ENCODE measurements around the gene TPPP.
"Not testable (repeated sequence)": the region's sequence is repeated elsewhere in the genome, so short reads cannot be mapped to it uniquely, and the experiment has no call there.

TPPP gene

DNA sequence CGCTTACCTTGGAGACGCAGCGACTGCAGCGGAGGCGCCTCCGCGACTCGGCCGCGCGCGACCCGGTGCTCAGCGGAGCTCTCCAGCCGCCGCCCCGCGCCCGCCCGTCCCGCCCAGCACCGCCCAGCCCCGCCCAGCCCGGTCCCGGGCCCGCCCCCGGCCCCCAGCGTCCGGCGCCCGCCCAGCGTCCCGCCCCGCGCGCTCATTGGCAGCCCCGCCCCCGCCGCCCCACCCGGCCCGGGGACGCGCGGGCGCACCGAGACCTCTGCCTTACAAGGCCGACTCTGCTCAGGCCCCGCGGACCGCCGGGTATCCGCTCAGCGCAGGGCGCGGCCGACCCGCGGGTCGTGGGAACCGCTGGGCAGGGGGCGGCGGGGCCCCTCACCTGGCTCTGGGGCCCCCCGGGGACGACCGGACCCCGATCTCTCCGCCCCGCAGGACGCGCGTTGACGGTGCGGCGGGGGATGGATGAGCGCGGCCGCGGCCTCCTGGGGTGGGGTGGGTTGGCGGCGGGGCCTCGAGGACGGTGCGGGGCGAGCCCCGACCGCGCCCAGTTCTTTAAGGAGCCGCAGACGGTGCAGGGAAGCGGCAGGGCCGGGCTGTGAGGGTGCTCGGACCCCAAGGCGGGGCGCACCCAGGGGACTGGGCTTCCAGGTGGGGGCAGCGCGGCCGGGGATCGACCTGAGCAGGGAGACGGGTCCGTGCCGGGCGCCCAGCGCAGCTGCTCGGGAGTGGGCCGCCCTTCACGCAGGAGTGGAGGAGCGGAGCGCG lies at the start of gene TPPP:
TSS of gene TPPP (minus strand) at position 82 of the 771 bp plus-strand sequence. CDS start 15,292 bp downstream, outside the sequence.
- peak; percentile 91 for DNase-seq

DNA sequence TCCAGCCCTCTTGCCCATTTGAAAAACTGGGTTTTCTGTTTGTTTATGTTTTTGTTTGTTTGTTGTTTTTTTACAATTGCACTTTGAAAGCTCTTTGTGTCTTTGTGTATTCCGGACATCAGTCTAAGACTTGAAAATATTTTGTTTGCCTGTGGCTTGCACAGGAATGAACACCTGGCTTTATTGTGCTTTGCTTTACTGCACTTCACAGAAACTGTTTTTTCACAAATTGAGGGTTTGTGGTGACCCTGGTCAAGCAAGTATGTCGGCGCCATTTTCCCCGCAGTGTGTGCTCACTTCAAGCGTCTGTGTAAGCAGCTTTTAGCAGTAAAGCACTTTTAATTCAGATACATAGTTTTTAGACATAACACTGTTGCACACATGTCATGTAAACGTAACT lies 49.1 kb upstream of the TPPP start:
- not testable (repeated sequence) for DNase-seq

DNA sequence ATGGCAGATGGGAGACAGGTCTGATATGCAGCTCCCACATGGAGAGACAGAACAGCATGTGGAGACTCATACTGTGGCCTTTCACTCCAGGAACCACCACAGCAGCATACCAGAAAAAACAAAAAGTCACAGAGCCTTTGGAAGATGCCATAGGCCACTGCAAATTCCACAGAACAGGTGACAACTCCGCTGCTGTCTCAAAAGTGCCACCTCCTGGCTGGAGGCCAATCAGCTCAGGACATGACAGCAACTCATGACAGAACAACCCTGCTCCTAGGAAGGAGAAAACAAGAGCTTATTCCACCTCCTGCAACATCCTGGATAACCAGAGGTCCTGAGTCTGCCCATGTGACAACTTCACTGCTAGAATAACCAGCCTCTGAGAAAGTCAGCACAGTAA lies 41.0 kb upstream of the TPPP start:
- DNase-seq: not testable (repeated sequence)

DNA sequence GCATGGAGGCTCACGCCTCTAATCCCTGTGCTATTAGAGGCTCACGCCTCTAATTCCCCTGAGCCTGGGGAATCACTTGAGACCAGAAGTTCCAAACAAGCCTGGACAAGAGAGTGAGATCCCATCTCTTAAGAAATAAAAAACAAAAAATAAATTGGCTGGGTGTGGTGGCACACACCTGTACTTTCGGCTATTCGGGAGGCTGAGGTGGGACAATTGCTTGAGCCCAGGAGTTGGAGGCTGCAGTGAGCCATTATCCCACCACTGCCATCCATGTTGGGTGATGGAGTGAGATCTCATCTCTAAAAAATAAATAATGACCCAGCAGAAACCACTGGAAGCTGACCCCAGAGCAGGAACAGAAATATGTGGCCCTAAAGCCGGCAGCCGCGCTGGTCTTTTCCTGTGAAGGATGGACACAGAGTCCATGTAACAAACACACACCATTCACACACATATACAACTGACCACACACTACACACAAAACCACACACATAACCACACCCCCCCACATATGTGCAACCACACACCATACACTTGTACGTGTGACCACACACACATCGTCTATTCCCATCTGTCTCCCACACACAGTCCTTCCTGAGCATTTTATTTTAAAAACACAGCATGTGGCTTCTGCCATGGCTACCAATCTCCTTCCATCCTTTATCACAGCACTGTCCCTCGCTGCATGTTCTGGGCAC lies 39.8 kb upstream of the TPPP start:
- not testable (repeated sequence) for DNase-seq

DNA sequence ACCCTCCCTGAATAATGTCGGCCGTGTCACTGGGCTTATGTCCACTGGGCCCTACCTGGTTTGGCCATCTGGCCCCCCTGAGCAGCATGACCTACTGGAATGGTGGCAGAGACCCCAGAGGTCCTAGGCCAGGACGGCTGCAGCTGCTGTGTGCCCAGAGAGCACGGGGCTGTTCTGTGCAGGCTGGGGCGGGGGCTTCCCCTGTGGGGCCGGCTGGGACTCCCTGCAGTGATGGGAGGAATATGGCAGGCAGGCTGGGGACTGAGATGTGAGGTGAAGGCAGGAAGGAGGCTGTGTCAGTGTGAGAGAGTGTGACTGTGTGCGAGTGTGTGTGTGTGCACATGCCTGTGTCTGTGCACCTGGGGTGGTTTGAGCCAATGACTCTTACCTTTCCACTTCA lies 36.1 kb upstream of the TPPP start:
- not testable (repeated sequence) for DNase-seq

DNA sequence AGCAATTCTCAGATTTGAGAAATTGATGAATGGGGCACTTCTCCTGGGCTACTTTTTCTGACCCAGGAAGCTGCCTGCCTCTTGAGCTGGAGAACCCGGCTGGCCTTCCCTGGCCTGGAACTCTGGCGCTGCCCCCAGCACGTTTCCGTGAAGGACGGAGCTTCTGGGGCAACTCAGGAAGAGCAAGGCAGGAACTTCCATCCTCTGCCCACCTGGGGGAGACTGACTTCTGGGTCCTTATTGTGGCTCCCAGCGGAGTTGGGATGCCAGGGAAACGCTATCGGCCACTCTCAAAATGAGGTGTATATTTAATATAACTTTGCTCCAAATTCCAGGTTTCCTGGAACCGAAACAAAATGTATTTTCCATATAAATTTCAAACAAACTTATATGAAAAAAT lies 33.9 kb upstream of the TPPP start:
- DNase-seq: not testable (repeated sequence)

DNA sequence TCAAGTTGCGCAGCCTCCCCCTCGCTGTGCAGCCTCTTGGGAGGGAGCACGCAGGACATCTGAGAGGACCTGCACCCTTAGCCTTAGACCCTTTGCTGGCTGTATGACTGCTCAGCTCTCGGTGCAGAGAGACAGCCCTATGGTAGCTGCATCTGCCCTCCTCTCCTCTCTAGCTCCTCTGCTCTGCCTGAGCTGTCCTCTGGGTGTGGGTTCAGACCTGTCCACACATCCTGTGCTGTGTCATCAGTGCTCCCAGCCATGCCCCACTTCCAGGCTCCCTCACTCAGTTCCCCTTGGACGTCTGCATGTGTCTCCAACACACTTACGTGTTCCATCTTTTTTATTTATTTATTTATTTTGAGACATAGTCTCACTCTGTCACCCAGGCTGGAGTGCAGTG lies 30.7 kb upstream of the TPPP start:
- not testable (repeated sequence) for DNase-seq

DNA sequence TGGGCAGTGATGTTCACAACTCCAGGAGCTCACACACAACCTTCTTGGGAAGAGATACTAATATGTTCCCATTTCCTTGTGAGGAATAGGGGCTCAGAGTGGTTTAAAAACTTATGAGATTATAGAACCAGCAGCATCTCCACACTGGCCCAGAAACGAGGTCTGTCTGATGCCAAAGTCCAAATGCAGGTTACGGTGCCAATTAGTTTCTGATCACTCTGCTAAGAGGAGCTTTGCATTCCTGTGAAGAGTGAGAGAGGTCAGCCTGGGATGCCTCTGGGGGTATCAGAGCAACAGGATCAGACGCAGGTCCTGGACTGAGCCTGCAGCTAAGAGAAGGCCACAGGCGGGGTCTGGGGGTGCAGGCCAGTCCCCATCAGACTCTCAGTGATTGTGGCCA lies 30.2 kb upstream of the TPPP start:
- DNase-seq: not testable (repeated sequence)

DNA sequence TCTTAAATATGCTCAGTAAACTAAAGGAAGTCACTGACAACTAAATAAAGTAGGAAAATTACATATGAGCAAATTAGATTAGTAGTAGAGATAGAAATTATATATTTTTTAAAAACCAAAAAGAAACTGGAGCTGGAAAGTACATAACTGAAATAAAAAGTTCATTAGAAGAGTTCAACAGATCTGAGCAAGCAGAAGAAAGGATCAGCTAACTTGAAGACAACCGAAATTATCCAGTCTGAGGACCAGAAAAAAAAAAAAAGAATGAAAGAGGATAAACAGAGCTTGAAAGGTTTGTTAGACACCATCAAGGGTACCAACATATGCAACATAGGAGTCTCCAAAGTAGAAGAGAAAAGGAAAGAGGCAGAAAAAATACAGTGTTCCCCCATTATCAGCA lies 26.2 kb upstream of the TPPP start:
- DNase-seq: not testable (repeated sequence)

DNA sequence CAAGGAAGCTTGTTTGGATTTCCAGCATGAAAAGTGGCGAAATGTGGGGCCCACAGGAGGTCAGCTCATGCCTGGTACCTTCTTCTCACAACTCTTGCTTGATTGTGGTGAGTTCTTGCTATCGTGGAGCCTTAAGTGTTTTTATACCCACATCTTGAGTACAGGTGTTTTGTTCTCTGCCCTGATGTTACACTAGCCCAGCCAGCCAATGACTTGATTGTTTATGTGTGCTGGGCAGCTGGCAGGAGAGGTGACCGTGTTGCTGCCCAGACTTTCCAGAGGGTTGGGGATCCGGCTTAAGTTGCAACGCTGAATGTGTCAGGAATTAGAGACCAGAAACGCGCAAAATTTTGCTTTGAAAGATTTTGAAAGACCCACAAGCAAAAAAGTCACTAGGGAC lies 24.0 kb upstream of the TPPP start:
- DNase-seq: no peak

DNA sequence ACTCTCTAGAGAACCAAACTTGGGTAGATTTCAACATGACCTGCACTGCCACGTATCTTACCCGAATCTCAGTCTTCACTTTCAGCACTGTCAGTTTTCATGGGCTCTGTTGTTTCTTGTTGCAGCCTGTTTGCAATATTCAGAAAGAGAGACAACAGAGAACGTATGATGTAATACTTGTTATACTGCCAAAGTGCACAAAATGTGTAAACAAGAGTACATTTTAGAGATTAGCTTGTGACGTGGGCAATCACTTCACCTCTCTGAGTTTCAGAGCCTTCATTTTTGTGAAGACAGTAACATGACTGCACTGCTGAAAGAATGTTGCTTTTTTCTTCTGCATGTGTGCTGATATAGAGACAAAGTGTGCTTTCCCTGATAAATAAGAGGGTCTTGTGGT lies 23.6 kb upstream of the TPPP start:
- DNase-seq: not testable (repeated sequence)

DNA sequence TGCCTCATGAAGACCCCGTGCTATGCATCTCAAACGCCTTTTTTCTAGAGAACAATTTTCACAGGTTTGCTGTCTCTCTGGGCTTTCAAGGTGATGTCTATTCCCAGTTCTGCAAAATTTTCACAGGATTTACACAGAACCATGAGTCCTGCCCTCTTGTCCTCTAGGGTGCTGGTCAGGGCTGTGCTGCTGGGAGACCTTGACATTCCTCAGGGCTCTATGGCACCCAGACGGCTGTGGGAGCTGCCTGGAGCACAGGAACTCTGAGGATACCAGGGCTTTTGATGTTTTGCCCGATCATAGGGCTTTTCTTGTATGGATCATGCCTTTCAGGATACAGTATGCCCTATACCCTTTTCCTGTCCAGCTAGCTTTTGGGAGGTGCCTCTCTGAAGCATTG lies 22.5 kb upstream of the TPPP start:
- DNase-seq: not testable (repeated sequence)

DNA sequence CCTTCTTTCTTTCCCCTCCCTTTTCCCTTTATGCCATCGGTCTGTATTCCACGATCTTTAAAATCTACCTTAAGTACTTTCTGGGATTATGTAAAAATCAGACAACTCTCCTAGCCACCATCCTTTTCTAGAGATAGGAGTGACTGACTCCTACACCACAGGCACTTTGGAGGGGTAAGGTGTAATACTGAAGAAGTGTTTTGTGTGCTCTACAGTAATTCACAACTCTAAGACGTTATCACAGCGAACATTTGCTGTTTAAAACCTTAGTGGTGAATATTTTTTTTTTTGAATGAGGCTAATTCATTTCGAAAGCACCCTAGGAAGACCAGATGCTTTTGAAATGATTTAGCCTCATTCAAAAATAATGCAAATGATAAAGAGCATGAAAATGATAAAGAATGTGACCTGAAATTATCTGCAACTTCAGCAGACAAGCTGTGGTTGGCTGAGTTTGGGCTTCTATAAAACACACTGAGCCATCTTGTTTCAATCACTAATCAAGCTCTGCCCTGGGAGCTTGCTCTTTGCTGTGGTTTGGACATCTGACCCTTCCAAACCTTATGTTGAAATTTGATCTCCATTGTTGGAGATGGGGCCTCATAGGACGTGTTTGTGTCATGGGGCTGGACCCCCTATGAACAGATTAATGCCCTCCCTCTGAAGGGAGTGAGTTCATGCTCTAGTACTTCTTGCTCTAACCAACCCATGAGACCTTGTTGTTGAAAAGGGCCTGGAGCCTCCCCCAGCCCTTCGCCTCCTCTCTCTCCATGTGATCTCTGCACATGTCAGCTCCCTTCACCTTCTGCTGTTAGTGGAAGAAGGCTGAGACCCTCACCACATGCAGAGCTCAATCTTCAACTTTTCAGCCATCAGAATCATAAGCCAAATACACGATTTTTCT lies 21.3 kb upstream of the TPPP start:
- not testable (repeated sequence) for DNase-seq

DNA sequence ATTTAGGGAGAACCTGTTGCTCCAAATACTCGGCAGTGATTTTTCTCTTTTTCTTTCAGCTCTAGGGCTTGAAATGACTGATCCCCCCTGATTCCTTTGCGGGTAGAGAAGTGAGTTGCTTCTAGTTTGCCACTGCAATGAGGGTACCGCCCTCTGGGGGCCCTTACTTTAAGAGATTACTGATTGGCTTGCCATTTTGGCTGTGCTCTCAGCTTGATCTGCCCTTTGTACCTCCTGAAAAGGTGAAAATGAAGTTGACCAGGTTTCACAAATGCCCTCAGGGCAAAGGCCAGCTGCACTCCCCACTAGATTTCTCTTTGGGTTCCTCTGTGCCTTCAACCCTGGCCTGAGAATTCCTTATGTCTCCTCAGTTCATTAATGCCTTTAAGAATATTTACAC lies 20.5 kb upstream of the TPPP start:
- DNase-seq: not testable (repeated sequence)

DNA sequence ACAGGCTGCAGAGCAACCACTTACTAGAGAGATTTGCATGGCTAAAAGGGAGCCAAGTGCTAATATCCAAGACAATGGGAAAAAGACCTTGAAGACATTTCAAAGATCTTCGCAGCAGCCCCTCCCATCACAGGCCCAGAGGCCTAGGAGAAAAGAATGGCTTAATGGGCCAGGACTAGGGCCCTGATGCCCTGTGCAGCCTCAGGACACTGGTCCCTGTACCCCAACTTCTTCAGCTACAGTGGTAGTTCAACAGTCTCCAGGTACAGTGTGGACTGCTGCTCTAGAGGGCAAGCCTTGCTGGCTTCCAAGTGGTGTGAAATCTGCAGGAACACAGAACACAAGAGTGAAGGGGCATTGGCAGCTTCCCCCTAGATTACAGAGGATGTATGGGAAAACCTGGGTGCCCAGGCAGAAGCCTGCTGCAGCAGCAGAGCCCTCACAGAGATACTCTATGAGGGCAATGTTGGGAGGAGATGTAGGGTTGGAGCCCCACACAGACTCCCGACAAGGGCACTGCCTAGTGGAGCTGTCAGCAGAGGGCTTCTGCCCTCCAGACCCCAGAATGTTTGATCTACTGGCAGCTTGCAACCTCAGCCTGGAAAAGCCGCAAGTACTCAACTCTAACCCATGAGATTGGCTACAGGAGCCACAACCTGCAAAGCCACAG lies 15.8 kb upstream of the TPPP start:
- not testable (repeated sequence) for DNase-seq

DNA sequence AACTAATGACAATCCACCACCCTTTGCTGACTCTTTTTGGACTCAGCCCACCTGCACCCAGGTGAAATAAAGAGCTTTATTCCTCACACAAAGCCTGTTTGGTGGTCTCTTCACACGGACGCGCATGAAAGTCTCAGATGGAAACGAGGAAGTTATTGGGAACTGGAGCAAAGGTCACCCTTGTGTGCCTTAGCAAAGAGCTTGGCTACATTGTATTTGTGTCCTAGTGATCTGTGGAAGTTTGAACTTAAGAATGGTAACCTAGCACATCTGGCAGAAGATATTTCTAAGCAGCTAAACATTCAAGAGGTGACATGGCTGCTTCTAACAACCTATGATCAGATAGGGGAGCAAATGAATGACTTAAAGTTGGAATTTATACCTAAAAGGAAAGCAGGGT lies 15.2 kb upstream of the TPPP start:
- DNase-seq: not testable (repeated sequence)

DNA sequence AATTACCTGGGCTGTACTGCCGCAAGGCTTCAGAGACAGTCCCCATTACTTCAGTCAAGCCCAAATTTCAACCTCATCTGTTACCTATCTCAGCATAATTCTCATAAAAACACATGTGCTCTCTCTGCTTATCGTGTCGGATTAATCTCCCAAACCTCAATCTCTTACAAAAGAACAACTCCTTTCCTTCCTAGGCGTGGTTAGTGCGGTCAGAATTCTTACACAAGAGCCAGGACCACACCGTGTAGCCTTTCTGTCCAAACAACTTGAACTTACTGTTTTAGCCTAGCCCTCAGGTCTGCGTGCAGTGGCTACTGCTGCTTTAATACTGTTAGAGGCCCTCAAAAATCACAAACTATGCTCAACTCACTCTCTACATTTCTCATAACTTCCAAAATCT lies 13.0 kb upstream of the TPPP start:
- DNase-seq: not testable (repeated sequence)

DNA sequence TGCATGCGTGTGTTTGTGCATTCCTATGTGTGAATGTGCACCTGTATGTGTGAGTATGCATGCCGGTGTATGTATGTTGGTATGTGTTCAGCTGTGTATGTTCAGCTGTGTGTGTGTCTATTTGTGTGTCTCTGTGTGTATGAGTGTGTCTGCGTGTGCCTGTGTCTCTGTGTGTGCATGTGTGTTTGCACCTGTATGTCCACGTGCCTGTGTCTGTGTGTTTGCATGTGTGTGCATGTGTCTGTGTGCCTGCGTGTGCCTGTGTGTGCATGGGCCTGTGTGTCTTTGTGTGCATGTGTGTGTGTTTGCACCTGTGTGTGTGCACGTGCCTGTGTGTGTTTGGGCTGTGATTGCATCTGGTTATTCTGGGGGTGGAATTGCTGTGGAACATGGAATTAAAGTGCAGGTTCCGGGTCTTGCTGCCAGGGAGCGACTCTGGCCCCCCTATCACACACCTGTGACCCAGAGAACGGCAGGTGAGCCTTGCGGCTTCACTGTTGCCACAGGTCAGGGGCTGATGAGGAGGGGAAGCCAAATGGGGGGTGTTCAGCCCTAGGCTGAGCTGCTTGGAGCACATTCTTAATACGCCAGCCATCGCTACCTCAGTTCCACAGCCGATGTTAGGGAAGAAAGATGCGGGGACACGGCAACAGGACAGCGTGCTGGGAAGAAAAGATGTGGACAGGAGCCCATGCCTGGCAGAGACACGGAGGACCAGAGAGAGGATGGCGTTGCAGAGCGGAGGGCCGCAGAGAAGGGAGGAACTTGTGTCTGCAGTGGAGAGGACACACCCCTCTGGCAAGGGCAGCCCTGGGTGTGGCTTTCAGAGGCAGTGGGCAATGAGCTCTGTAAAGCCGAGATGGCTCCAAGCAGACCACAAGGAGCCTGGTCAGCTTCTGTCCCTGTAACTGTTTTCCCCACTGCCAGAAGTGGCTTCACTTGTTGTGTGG lies 3.9 kb upstream of the TPPP start:
- not testable (repeated sequence) for DNase-seq

DNA sequence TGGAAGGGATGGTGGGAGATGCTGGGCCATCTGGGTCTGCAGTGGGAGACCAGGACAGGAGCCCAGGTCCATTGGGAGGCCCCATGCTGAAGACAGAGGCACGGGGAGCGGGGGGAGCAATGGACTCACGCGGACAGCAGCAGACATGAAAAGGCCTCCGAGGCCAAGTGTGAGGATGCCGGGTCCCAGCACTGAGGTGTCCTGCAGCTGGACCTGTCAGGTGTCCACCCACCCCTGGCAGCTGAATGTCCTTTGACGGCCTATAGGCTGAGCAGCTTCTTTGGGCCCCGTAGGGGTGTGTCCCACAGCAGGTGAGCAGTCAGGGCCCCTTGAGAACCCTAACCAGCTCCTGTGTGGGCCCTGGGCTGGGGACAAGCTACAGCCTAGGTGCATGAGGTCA lies 3.0 kb upstream of the TPPP start:
- DNase-seq: not testable (repeated sequence)

DNA sequence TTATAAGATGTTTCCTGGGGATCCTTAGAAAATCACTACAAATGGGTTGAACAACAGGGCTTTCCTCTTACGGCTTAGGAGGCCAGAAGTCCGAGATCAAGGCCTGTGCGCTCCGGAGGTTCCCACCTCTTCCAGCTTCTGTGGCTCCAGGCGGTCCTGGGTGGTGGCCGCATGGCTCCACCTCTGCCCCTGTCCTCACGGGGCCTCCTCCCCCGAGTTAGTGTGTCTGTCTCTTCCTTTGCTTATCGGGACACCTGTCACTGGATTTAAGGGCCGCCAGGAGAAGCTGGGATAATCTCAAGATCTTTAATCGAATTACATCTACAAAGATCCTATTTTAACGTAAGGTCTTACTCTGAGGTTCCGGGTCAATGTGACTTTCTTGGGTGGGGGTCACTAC lies 2.3 kb upstream of the TPPP start:
- DNase-seq: not testable (repeated sequence)

DNA sequence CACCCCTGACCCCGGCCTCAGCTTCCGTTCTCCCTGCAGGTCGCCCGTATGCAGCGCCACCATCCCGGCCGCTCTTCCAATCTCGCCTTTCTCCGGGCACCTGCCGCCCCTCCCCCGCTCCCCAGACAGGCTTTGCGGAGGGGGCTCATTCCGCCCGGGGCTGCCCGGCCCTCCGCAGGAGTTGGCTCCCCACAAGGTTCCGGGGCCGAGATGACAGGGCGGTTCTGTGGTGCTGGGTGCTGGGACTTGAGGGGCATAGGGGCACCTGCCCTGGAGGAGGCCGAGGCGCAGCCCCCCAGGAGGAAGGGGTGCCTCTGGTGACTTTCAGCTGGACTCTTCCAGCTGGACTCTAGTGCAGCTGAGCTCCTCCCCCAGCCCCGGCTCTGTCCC lies 885 bp upstream of the TPPP start:
- not testable (repeated sequence) for DNase-seq

All from eye (tissue), 1 donor.